Tibial nerve (tissue), 4 donors: ENCODE results near the gene KLHDC3.

Experiments
- CTCF ChIP-seq, 5 experiments: fragments of 200-600 bp in 3 of 5; fragments of 450-650 bp in 2 of 5; sonication (generic) in 3 of 5; IDR thresholded peaks; one replicate each; pipeline ENCODE4 v1.5.1; 2016 to 2019; ENCODE audit warnings: antibody characterized with exemption in 5 of 5, mild to moderate bottlenecking in 3 of 5, moderate library complexity in 2 of 5
- EP300 ChIP-seq, 2 donors: sonication (generic); formaldehyde crosslinking; IDR thresholded peaks; one replicate each; pipeline ENCODE4 v1.6.1; 2017; ENCODE audit warnings: antibody characterized with exemption in 2 of 2, mild to moderate bottlenecking in 1 of 2
- POLR2A ChIP-seq, 2 donors: fragments of 450-650 bp; IDR thresholded peaks; one replicate each; pipeline ENCODE4 v1.6.1; 2017; ENCODE audit warnings: antibody characterized with exemption in 2 of 2, mild to moderate bottlenecking in 2 of 2, moderate library complexity in 2 of 2

GRCh38 chr6:43040542-43041257, 26.7 kb downstream of the KLHDC3 start:
- no peak for TF ChIP-seq CTCF (IDR thresholded peaks at IDR 0.05)
- no peak for TF ChIP-seq EP300 (IDR thresholded peaks at IDR 0.05)
- no peak for TF ChIP-seq POLR2A (IDR thresholded peaks at IDR 0.05)
